Subcutaneous abdominal adipose tissue (tissue), 5 donors: ENCODE results near the gene CASP1.
A peak's percentile ranks its signal among the peaks of the same experiment; 100 is the strongest.
"Not testable (repeated sequence)": the region's sequence is repeated elsewhere in the genome, so short reads cannot be mapped to it uniquely, and the experiment has no call there.

Source experiments
- H3K27ac ChIP-seq: one replicate; pipeline ENCODE4 v1.7.0; 2013; ENCODE audit warnings: low read depth, mild to moderate bottlenecking, inconsistent platforms, low read length, moderate library complexity
- H3K27me3 ChIP-seq, 5 donors: one replicate each; pipeline ENCODE4 v1.7.0; 2013; ENCODE audit warnings: low read length in 5 of 5, inconsistent platforms in 1 of 5; ENCODE audit not compliant: control insufficient read depth in 5 of 5, insufficient read depth in 4 of 5
- H3K36me3 ChIP-seq, 5 donors: one replicate each; pipeline ENCODE4 v1.7.0; 2013; ENCODE audit warnings: low read length in 5 of 5; ENCODE audit not compliant: control insufficient read depth in 5 of 5, insufficient read depth in 5 of 5
- H3K4me1 ChIP-seq, 5 donors: one replicate each; pipeline ENCODE4 v1.7.0; 2013; ENCODE audit warnings: low read length in 5 of 5, mild to moderate bottlenecking in 3 of 5, moderate library complexity in 1 of 5; ENCODE audit not compliant: control insufficient read depth in 5 of 5, insufficient read depth in 5 of 5
- H3K4me3 ChIP-seq, 5 donors: one replicate each; pipeline ENCODE4 v1.7.0; 2013; ENCODE audit warnings: low read length in 5 of 5, low read depth in 1 of 5
- H3K9ac ChIP-seq, 5 donors: one replicate each; pipeline ENCODE4 v1.7.0; 2013; ENCODE audit warnings: low read length in 5 of 5, mild to moderate bottlenecking in 4 of 5, moderate library complexity in 3 of 5
- H3K9me3 ChIP-seq, 5 donors: one replicate each; pipeline ENCODE4 v1.7.0; 2013; ENCODE audit warnings: low read length in 5 of 5; ENCODE audit not compliant: control insufficient read depth in 5 of 5
- donor health status: healthy.
- donor health status: healthy.
- donor health status: healthy.
- donor health status: healthy.
- donor health status: healthy.

CASP1 gene

GRCh38 chr11:105070306-105070705 lies 35.4 kb upstream of the CASP1 start:
- no peaks in the 10 kb centered on the region for H3K27me3 ChIP-seq
- no peak overlapping the region for H3K4me3 ChIP-seq
- H3K9ac ChIP-seq: no peak overlapping the region
- no peaks in the 10 kb centered on the region for H3K36me3 ChIP-seq
- H3K27ac ChIP-seq: no peak overlapping the region
- H3K4me1 ChIP-seq: peaks cover 0 to 8% (median 7%) of the 10 kb centered on the region in 5 donors
- no peaks in the 10 kb centered on the region for H3K9me3 ChIP-seq

- H3K27me3 ChIP-seq, H3K9ac ChIP-seq: not testable (repeated sequence)
Measured at GRCh38 chr11:105069749-105070148, 34.8 kb upstream of the CASP1 start.

GRCh38 chr11:105063245-105063941 lies 28.4 kb upstream of the CASP1 start:
- not testable (repeated sequence) for H3K9ac ChIP-seq, H3K27me3 ChIP-seq, H3K36me3 ChIP-seq, H3K9me3 ChIP-seq, H3K27ac ChIP-seq, H3K4me1 ChIP-seq, H3K4me3 ChIP-seq

More at GRCh38 chr11:105069749-105070148, 34.8 kb upstream of the CASP1 start:
- H3K27ac ChIP-seq, H3K4me3 ChIP-seq, H3K9me3 ChIP-seq, H3K36me3 ChIP-seq, H3K4me1 ChIP-seq: not testable (repeated sequence)

GRCh38 chr11:105057432-105057831 lies 22.5 kb upstream of the CASP1 start:
- H3K4me3 ChIP-seq: no peak overlapping the region
- H3K27me3 ChIP-seq: no peaks in the 10 kb centered on the region
- no peaks in the 10 kb centered on the region for H3K9me3 ChIP-seq
- H3K36me3 ChIP-seq: no peaks in the 10 kb centered on the region
- H3K9ac ChIP-seq: no peak overlapping the region
- H3K27ac ChIP-seq: no peak overlapping the region
- H3K4me1 ChIP-seq: peaks cover 0 to 9% (median 0%) of the 10 kb centered on the region in 5 donors

- Histone ChIP-seq H3K36me3 (no peaks in the 10 kb centered on the region), H3K27me3 (no peaks in the 10 kb centered on the region), H3K4me1 (peaks cover 0 to 9% (median 0%) of the 10 kb centered on the region in 5 donors), H3K27ac (no peak overlapping the region), H3K4me3 (no peak overlapping the region), H3K9me3 (no peaks in the 10 kb centered on the region), H3K9ac (no peak overlapping the region)
Measured at GRCh38 chr11:105056446-105056845, 21.5 kb upstream of the CASP1 start.

GRCh38 chr11:105054723-105055493 lies 20.0 kb upstream of the CASP1 start:
- H3K4me3 ChIP-seq: no peak overlapping the region
- no peak overlapping the region for H3K9ac ChIP-seq
- no peaks in the 10 kb centered on the region for H3K9me3 ChIP-seq
- H3K27me3 ChIP-seq: no peaks in the 10 kb centered on the region
- H3K36me3 ChIP-seq: no peaks in the 10 kb centered on the region
- peaks cover 0 to 9% (median 0%) of the 10 kb centered on the region in 5 donors for H3K4me1 ChIP-seq
- no peak overlapping the region for H3K27ac ChIP-seq

GRCh38 chr11:105052487-105052886 lies 17.5 kb upstream of the CASP1 start:
- H3K4me3 ChIP-seq: no peak overlapping the region
- H3K36me3 ChIP-seq: no peaks in the 10 kb centered on the region
- no peaks in the 10 kb centered on the region for H3K27me3 ChIP-seq
- H3K27ac ChIP-seq: no peak overlapping the region
- no peaks in the 10 kb centered on the region for H3K9me3 ChIP-seq
- H3K4me1 ChIP-seq: peaks cover under 1 to 4% (median 2%) of the 10 kb centered on the region in 5 donors
- H3K9ac ChIP-seq: no peak overlapping the region

GRCh38 chr11:105051559-105051958 lies 16.6 kb upstream of the CASP1 start:
- H3K4me1 ChIP-seq: peaks cover 2 to 10% (median 10%) of the 10 kb centered on the region in 5 donors
- no peak overlapping the region for H3K9ac ChIP-seq

GRCh38 chr11:105049481-105049880 lies 14.5 kb upstream of the CASP1 start:
- Histone ChIP-seq H3K9ac (no peak overlapping the region), H3K4me3 (no peak overlapping the region)

More at GRCh38 chr11:105051559-105051958, 16.6 kb upstream of the CASP1 start:
- no peaks in the 10 kb centered on the region for H3K36me3 ChIP-seq
- no peak overlapping the region for H3K4me3 ChIP-seq
- no peaks in the 10 kb centered on the region for H3K9me3 ChIP-seq
- no peaks in the 10 kb centered on the region for H3K27me3 ChIP-seq
- no peak overlapping the region for H3K27ac ChIP-seq

GRCh38 chr11:105046898-105047579 lies 12.1 kb upstream of the CASP1 start:
- peaks cover 2 to 32% (median 28%) of the 10 kb centered on the region in 5 donors for H3K4me1 ChIP-seq
- H3K4me3 ChIP-seq: peak overlapping the region in 2 of 5 donors; percentile 32 to 41
- H3K9me3 ChIP-seq: no peaks in the 10 kb centered on the region
- peak overlapping the region; percentile 13 for H3K27ac ChIP-seq
- H3K9ac ChIP-seq: no peak overlapping the region
- no peaks in the 10 kb centered on the region for H3K27me3 ChIP-seq
- H3K36me3 ChIP-seq: no peaks in the 10 kb centered on the region

More at GRCh38 chr11:105049481-105049880, 14.5 kb upstream of the CASP1 start:
- no peaks in the 10 kb centered on the region for H3K27me3 ChIP-seq
- no peaks in the 10 kb centered on the region for H3K9me3 ChIP-seq
- no peaks in the 10 kb centered on the region for H3K36me3 ChIP-seq
- H3K27ac ChIP-seq: no peak overlapping the region
- H3K4me1 ChIP-seq: peaks cover 2 to 28% (median 22%) of the 10 kb centered on the region in 5 donors
